Coronary artery (tissue), 2 donors: ENCODE results near the gene CLTA.

Experiments used
- DNase-seq: peaks from one replicate; pipeline ENCODE4 v3.0.0-alpha.2; 2017; ENCODE audit warnings: low spot score
- H3K27ac ChIP-seq, 2 donors: fragments of 200-600 bp; sonication (generic); one replicate each; pipeline ENCODE4 v1.5.1; 2016 to 2019
- H3K4me3 ChIP-seq: fragments of 200-600 bp; sonication (generic); 2 replicates; pipeline ENCODE4 v1.5.1; 2016; ENCODE audit warnings: mild to moderate bottlenecking, moderate library complexity
- CTCF ChIP-seq: fragments of 200-600 bp; sonication (generic); IDR thresholded peaks from one replicate; pipeline ENCODE4 v1.5.1; 2019; ENCODE audit warnings: antibody characterized with exemption

The CLTA gene

GRCh38 chr9:36164989-36165388 lies 25.7 kb upstream of the CLTA start:
- Histone ChIP-seq H3K4me3 (no peak overlapping the region), H3K27ac (peak overlapping the region in 1 of 2 donors; percentile 86)
- TF ChIP-seq CTCF = no peak
- DNase-seq = no peak

GRCh38 chr9:36165826-36166167 lies 24.9 kb upstream of the CLTA start:
- DNase-seq = no peak
- H3K27ac ChIP-seq = peak overlapping the region; percentile 44 to 79
- no peak for TF ChIP-seq CTCF
- H3K4me3 ChIP-seq = peak overlapping the region; percentile 67

- peak; percentile 86 for DNase-seq
- Histone ChIP-seq H3K27ac (peak overlapping the region; percentile 44 to 79), H3K4me3 (peak overlapping the region; percentile 67)
- peak; percentile 86 for TF ChIP-seq CTCF
Measured at GRCh38 chr9:36166168-36166927, 24.4 kb upstream of the CLTA start.

GRCh38 chr9:36169166-36169565 lies 21.6 kb upstream of the CLTA start, which contains the start of gene CCIN:
Gene CCIN (plus strand): TSS chr9:36169388. CDS start chr9:36169503, 115 bp downstream.
- H3K27ac ChIP-seq = no peak within 1 kb of the TSS
- DNase-seq = no peak
- no peak within 1 kb of the TSS for H3K4me3 ChIP-seq
- no peak for TF ChIP-seq CTCF

GRCh38 chr9:36169708-36170107 lies 21.0 kb upstream of the CLTA start:
- no peak for DNase-seq
- H3K4me3 ChIP-seq = no peak overlapping the region
- H3K27ac ChIP-seq = no peak overlapping the region
- no peak for TF ChIP-seq CTCF

- no peak overlapping the region for H3K4me3 ChIP-seq
- no peak for DNase-seq
- TF ChIP-seq CTCF = no peak
- H3K27ac ChIP-seq = no peak overlapping the region
Measured at GRCh38 chr9:36170531-36170930, 20.2 kb upstream of the CLTA start.

GRCh38 chr9:36173861-36174260 lies 16.9 kb upstream of the CLTA start:
- DNase-seq = no peak

More at GRCh38 chr9:36173861-36174260, 16.9 kb upstream of the CLTA start:
- TF ChIP-seq CTCF = no peak
- Histone ChIP-seq H3K4me3 (no peak overlapping the region), H3K27ac (no peak overlapping the region)
